ENCODE results near the gene FGF5.

DNA sequence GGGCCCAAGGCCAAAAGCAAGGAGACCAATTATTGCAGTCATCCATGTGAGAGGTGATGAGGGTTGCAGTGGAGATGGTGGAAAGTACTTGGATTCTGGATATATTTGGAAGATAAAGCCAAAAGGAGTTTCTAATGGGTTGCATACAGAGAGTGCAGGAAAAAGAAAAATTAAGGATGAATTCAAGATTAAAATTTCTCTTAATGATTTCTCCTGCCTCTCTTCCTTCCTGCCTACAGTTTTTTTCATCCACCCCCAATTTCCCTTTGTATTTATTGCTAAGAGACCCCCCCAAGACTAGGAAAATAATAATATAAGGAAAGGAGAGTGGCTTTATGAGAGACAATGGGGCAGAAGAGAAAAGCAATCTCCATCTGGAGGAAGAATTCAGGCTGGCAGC is 8.6 kb upstream of the FGF5 start:
- no peak for TF ChIP-seq CTCF (IDR thresholded peaks at IDR 0.05)
- no peak for TF ChIP-seq POLR2A (IDR thresholded peaks at IDR 0.05)
